Spleen (tissue), 11 donors: ENCODE results near the gene MAPKAP1. TPM values are rescaled to one million over a fixed set of nuclear protein-coding genes. Genes with fewer than 3 reads are reported as not detected.

ENCODE experiments used
- DNase-seq: peaks from one replicate; pipeline ENCODE4 v3.0.0-alpha.2; 2020
- H3K27ac ChIP-seq, 8 donors: fragments of 200-600 bp; sonication (generic) in 7 of 8; 1 replicate in 4 of 8; 2 replicates in 4 of 8; pipeline versions ENCODE4 v1.5.0 to v1.8.0; 2016 to 2021; ENCODE audit warnings: inconsistent platforms in 4 of 8, mild to moderate bottlenecking in 4 of 8, moderate library complexity in 1 of 8
- H3K27me3 ChIP-seq, 7 donors: fragments of 200-600 bp; sonication (generic) in 6 of 7; replicated peaks in 1 of 7; 1 replicate in 4 of 7; 2 replicates in 3 of 7; pipeline versions ENCODE4 v1.5.0 to v1.8.0; 2016 to 2021; ENCODE audit warnings: inconsistent platforms in 3 of 7, mild to moderate bottlenecking in 1 of 7
- H3K36me3 ChIP-seq, 6 donors: fragments of 200-600 bp; sonication (generic) in 5 of 6; 1 replicate in 4 of 6; 2 replicates in 2 of 6; pipeline versions ENCODE4 v1.5.0 to v1.8.0; 2016 to 2021; ENCODE audit warnings: inconsistent platforms in 2 of 6
- H3K4me1 ChIP-seq, 6 donors: fragments of 200-600 bp; sonication (generic) in 5 of 6; 1 replicate in 3 of 6; 2 replicates in 3 of 6; pipeline versions ENCODE4 v1.5.0 to v1.8.0; 2016 to 2021; ENCODE audit warnings: inconsistent platforms in 3 of 6
- H3K4me3 ChIP-seq, 8 donors: fragments of 200-600 bp; sonication (generic) in 7 of 8; 1 replicate in 4 of 8; 2 replicates in 4 of 8; pipeline versions ENCODE4 v1.5.0 to v1.8.0; 2016 to 2021; ENCODE audit warnings: inconsistent platforms in 4 of 8, mild to moderate bottlenecking in 4 of 8, moderate library complexity in 2 of 8
- H3K9me3 ChIP-seq, 8 donors: fragments of 200-600 bp; sonication (generic) in 7 of 8; 1 replicate in 4 of 8; 2 replicates in 4 of 8; pipeline versions ENCODE4 v1.5.0 to v1.8.0; 2016 to 2021; ENCODE audit warnings: inconsistent platforms in 4 of 8
- CTCF ChIP-seq, 11 experiments: fragments of 200-600 bp in 7 of 11; fragments of 450-650 bp in 4 of 11; sonication (generic) in 4 of 11; IDR thresholded peaks in 8 of 11; conservative IDR thresholded peaks in 3 of 11; 1 replicate in 7 of 11; 2 replicates in 4 of 11; pipeline versions ENCODE4 v1.4.0 to v1.8.0; 2016 to 2021; ENCODE audit warnings: antibody characterized with exemption in 11 of 11, inconsistent platforms in 4 of 11, mild to moderate bottlenecking in 1 of 11
- POLR2A ChIP-seq, 3 donors: fragments of 450-650 bp; IDR thresholded peaks; one replicate each; pipeline ENCODE4 v1.5.1; 2017; ENCODE audit warnings: antibody characterized with exemption in 3 of 3, mild to moderate bottlenecking in 1 of 3
- POLR2AphosphoS5 ChIP-seq, 3 donors: sonication (generic); formaldehyde crosslinking; IDR thresholded peaks; one replicate each; pipeline ENCODE4 v1.5.1; 2017; ENCODE audit warnings: antibody characterized with exemption in 3 of 3
- WGBS, 5 donors: extraction: QIAGEN DNeasy Blood & Tissue Kit in 3 of 5; methylation state at CpG; one replicate each; pipeline versions ENCODE4 v1.1.5 to v1.1.7; 2013 to 2018; 5-methylcytosine and 5-hydroxymethylcytosine counted together
- intact Hi-C: fragments of 100-400 bp; cut with DNase I; formaldehyde crosslinking; loops from one replicate; pipeline ENCODE4 v1.15.0; 2023; ENCODE audit warnings: low total_unique reads
- polyA plus RNA-seq, 3 donors: library from polyadenylated mRNA; stranded (reverse); fragments of 200-250 nt; gene quantifications; one replicate each; pipeline ENCODE4 v1.2.1, GENCODE V29; 2013
- total RNA-seq, 7 donors: library from RNA; depleted of rRNA in 3 of 7; stranded (reverse); fragments of >200 nt in 3 of 7; fragmentation: NEBNext Ultra II Directional in 4 of 7; extraction: Animal tissue kit (Norgen Biotek cat#: 25700) in 4 of 7; gene quantifications; one replicate each; pipeline versions ENCODE4 v1.1.0 to v1.2.1, GENCODE V29; 2016 to 2021
- donor health status: healthy with polysubstance abuse.
- donor health status: DM: no; HTN: no; CAD: no; lungs with moderate emphysema.
- donor health status: DM: no; HTN: no; CAD: no.
- donor health status: Bipolar disorder and iron deficiency.
- donor health status: healthy.
- donor health status: DM: no; HTN: no; CAD: no.
- donor health status: DM: yes; HTN: yes; CAD: no.

MAPKAP1 gene
- total and polyA plus RNA-seq, 10 donors, result 37.2 to 77.2 (median 60.4) TPM

- no peak overlapping the region for H3K4me3 ChIP-seq
- WGBS, 5 donors, result 93 to 100% (median 94%) methylated on average over 1 of the region's 1 CpG
- intact Hi-C loops, result loop anchor here (10.0 kb wide), 1 partner anchor 76 kb away; no protein-coding TSS in a partner anchor
- TF ChIP-seq POLR2A (IDR thresholded peaks at IDR 0.05), result no peak
- no peak for TF ChIP-seq CTCF (IDR thresholded peaks at IDR 0.05 in 8 of 11, conservative IDR thresholded peaks at IDR 0.05 in 3 of 11)
- no peak for TF ChIP-seq POLR2AphosphoS5 (IDR thresholded peaks at IDR 0.05)
- no peaks in the 10 kb centered on the region for H3K36me3 ChIP-seq
- H3K27ac ChIP-seq, result no peak overlapping the region
- no peak for DNase-seq
- H3K9me3 ChIP-seq, result no peaks in the 10 kb centered on the region
- H3K27me3 ChIP-seq, result no peaks in the 10 kb centered on the region
- H3K4me1 ChIP-seq, result peaks cover 46 to 86% (median 63%) of the 10 kb centered on the region in 6 donors
Measured at GRCh38 chr9:125630436-125630835, 76.6 kb downstream of the MAPKAP1 start.

GRCh38 chr9:125629446-125629845 lies 77.6 kb downstream of the MAPKAP1 start:
- peaks cover 39 to 76% (median 55%) of the 10 kb centered on the region in 6 donors for H3K4me1 ChIP-seq
- DNase-seq, result no peak
- TF ChIP-seq CTCF (IDR thresholded peaks at IDR 0.05 in 8 of 11, conservative IDR thresholded peaks at IDR 0.05 in 3 of 11), result no peak
- TF ChIP-seq POLR2A (IDR thresholded peaks at IDR 0.05), result no peak
- no peak for TF ChIP-seq POLR2AphosphoS5 (IDR thresholded peaks at IDR 0.05)
- H3K27ac ChIP-seq, result peak overlapping the region in 6 of 8 donors; percentile 3 to 52 (median 32)
- WGBS, 5 donors, result 66 to 76% (median 70%) methylated on average over 3 of the region's 3 CpGs
- no peaks in the 10 kb centered on the region for H3K27me3 ChIP-seq
- no peaks in the 10 kb centered on the region for H3K36me3 ChIP-seq
- H3K4me3 ChIP-seq, result no peak overlapping the region
- intact Hi-C loops, result no loop called here
- no peaks in the 10 kb centered on the region for H3K9me3 ChIP-seq

GRCh38 chr9:125626187-125626586 lies 80.8 kb downstream of the MAPKAP1 start:
- no peak overlapping the region for H3K27ac ChIP-seq
- peaks cover 8 to 50% (median 22%) of the 10 kb centered on the region in 6 donors for H3K4me1 ChIP-seq
- no peak for TF ChIP-seq POLR2AphosphoS5 (IDR thresholded peaks at IDR 0.05)
- TF ChIP-seq POLR2A (IDR thresholded peaks at IDR 0.05), result no peak
- TF ChIP-seq CTCF (IDR thresholded peaks at IDR 0.05 in 8 of 11, conservative IDR thresholded peaks at IDR 0.05 in 3 of 11), result no peak
- H3K36me3 ChIP-seq, result no peaks in the 10 kb centered on the region
- no peaks in the 10 kb centered on the region for H3K9me3 ChIP-seq
- intact Hi-C loops, result no loop called here
- no peak for DNase-seq
- no peak overlapping the region for H3K4me3 ChIP-seq
- H3K27me3 ChIP-seq, result no peaks in the 10 kb centered on the region

- no peak overlapping the region for H3K27ac ChIP-seq
- DNase-seq, result no peak
- TF ChIP-seq POLR2AphosphoS5 (IDR thresholded peaks at IDR 0.05) (no peak), POLR2A (IDR thresholded peaks at IDR 0.05) (no peak), CTCF (IDR thresholded peaks at IDR 0.05 in 8 of 11, conservative IDR thresholded peaks at IDR 0.05 in 3 of 11) (no peak)
- H3K4me1 ChIP-seq, result peaks cover 0 to 20% (median 2%) of the 10 kb centered on the region in 6 donors
- H3K4me3 ChIP-seq, result no peak overlapping the region
- intact Hi-C loops, result no loop called here
- no peaks in the 10 kb centered on the region for H3K36me3 ChIP-seq
- H3K27me3 ChIP-seq, result no peaks in the 10 kb centered on the region
- no peaks in the 10 kb centered on the region for H3K9me3 ChIP-seq
- WGBS, 5 donors, result 97 to 100% (median 100%) methylated on average over 1 of the region's 1 CpG
Measured at GRCh38 chr9:125621170-125621569, 85.8 kb downstream of the MAPKAP1 start.
